Measurements from ENCODE around the gene PIEZO1.
"Not testable (repeated sequence)": the region's sequence is repeated elsewhere in the genome, so short reads cannot be mapped to it uniquely, and the experiment has no call there.

The PIEZO1 gene

DNA sequence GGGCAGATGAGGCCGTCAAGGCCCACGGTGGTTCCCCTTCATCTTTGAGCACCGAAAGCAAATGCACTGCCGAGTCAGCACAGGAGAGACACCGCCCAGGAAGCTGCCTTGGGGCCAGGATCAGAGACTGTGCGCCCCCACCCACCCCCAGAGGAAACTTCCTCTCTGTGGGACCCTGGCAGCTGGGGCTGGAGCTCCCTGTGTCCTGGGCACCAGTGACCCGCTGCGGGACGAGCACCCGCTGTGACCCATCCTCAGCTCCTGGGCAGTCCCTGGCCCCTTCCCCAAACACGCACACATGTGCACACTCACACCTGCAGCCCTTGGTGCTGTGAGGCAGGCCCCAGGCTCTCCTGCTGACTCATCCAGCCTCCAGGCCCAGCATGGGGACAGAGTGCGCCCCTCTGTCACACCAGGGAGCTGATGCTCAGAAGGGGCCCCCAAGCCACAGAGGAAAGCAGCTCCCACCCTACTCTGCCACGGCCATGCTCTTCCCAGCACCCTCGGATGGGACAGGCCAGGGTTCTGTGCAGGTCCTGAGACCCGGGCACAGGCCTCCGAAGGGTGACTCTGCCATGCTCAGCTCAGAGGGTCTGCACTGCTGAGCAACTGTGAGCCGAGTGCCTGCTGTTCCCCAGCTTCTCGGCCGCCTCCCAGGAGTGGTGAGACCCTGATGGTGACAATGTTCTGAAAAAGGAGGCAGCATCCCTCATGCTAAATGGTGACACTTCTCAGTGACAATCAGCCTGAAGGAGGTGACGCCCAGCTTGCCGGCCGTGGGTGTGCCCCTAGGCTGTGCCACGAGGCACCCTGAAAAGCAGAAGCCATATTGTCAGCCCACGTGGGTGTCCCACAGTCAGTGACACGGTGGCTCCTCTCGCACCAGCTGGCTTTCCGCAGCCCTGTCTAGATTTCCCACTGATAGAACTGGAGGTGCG lies 3.6 kb downstream of the PIEZO1 start:
- peak; percentile 77 for DNase-seq

- DNase-seq: no peak
Observed at GRCh38 chr16:88780142-88781062, 4.6 kb downstream of the PIEZO1 start.

- DNase-seq: no peak
Observed at GRCh38 chr16:88779406-88780141, 5.4 kb downstream of the PIEZO1 start.

GRCh38 chr16:88778541-88779065 lies 6.4 kb downstream of the PIEZO1 start:
- no peak for DNase-seq

DNA sequence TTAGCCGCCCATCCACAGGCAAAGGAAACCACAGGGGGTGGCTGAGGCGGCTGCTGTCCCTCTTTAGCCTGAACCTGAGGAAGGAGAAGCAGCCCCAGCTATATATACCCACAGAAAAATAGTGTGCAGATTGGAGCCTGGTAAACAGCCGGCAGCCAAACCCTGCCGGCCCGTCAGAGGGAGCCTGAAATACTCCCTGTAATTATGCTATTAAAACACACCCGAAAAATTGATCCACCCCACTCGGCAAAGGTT lies 6.8 kb downstream of the PIEZO1 start:
- no peak for DNase-seq

- DNase-seq: no peak
Observed at GRCh38 chr16:88777471-88778270, 7.3 kb downstream of the PIEZO1 start.

- no peak for DNase-seq
Observed at GRCh38 chr16:88775825-88776224, 9.2 kb downstream of the PIEZO1 start.

DNA sequence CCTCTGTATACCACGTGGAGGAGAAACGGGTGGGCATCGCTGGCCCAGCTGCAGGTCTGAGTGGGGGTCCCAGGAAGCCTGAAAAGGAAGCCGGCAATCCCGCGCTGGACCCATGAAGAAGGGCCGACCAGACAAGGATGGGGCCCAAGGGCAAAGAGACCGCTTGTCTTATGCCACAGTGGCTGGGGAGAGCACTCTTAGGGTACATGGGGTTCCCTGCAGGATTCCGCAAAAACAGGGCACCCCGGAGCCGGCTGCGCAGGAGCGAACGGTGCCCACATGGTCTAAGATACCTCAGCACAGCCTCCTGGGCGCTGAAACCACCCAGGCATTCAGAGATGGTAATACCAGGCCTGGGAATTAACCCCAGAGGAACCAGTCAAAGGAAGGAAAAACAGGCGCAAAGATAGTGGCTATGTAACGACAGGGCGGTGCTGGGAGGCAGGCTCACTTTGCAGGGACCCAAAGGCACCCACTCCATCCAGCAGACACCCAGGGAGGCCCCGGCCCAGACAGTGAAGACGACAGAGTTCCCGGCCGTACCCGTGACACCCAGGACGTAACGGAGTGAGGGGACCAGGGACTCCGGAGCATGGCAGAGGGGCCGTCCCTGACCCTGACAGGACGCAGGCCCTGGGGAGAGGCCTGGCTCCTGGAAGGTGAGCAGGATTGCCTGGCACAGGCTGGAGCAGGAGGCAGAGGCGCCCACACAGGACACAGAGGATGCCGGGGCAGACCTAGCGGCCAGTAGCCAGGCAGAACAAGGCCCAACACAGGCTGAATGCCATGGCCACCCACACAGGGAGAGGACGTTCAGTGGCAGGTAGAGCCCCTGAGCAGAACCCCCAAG lies 10.3 kb downstream of the PIEZO1 start:
- no peak for DNase-seq

GRCh38 chr16:88773812-88774291 lies 11.2 kb downstream of the PIEZO1 start:
- no peak for DNase-seq

DNA sequence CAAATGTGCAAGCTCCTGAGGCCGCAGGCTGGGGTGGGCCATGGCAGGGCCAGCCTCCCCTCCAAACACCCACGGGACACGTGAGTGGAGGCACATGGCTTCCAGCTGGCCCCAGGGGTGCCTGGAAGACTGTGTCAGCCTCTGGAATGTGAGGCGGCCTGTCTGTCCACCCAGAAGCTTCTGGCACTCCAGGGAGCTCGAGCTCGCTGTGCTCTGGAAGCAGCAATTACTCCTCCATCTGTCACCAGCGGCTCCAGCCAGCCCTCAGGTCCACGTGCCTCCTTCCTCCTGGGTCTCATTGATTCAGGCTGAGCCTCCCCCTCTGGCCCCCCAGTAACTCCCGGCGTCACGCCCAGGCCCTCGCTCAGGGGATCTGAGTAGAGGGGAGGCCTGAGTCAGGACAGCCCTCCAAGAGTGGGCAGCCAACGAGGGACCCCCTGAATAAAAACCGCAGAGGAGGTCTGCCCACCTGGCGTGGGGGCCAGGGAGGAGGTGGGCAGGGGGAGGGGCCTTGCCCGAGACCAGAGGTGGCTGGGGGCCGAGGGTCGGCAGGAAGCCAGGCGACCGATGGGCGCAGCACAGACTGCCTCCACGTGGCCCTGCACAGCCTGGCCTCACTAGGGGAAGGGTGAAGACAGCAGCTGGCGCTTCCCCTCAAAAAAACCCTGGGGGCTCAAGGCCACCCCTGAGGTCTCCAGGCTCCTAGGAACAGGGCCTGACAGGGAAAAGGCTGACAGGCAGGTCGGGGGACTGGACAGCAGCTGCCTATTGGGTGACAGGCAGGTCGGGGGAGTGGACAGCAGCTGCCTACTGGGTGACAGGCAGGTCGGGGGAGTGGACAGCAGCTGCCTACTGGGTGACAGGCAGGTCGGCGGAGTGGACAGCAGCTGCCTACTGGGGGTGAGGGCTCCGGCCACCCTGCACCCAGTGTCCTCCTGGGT lies 11.9 kb downstream of the PIEZO1 start:
- DNase-seq: no peak

GRCh38 chr16:88771781-88772180 lies 13.2 kb downstream of the PIEZO1 start:
- DNase-seq: not testable (repeated sequence)

GRCh38 chr16:88771294-88771772 lies 13.7 kb downstream of the PIEZO1 start:
- no peak for DNase-seq

- DNase-seq: no peak
Observed at GRCh38 chr16:88770461-88771293, 14.3 kb downstream of the PIEZO1 start.

GRCh38 chr16:88769617-88770460 lies 15.2 kb downstream of the PIEZO1 start:
- peak; percentile 22 for DNase-seq

- DNase-seq: no peak
Observed at GRCh38 chr16:88768071-88768783, 16.8 kb downstream of the PIEZO1 start.

GRCh38 chr16:88767546-88768070 lies 17.4 kb downstream of the PIEZO1 start:
- no peak for DNase-seq

DNA sequence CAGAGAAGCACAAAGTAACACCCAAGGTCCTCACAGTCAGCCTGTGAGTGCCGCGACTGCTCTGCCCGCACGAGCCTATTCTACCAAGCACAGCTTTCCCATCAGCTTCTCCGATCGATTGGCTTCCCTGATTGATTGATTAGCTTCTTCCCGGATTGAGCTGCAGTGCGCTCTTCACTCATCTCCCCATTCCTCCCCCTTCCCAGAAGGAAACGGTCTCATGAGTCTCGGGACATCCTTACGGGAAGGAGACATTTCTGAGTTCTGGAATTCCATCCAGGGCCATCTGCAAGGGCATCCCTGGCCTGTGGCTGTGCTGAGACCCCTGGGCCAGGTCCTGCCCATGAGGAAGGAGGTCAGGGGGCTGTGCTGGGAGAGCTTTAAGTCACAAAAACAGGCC lies 18.0 kb downstream of the PIEZO1 start:
- no peak for DNase-seq

Measured in stimulated activated naive CD4-positive, alpha-beta T cell treated with Interleukin-2 at 50 U/mL for 16 hours (primary cell).